Stimulated activated naive CD4-positive, alpha-beta T cell treated with Interleukin-2 at 50 U/mL for 16 hours (primary cell): Measurements from ENCODE around the gene TTC28.
"Not testable (repeated sequence)": the region's sequence is repeated elsewhere in the genome, so short reads cannot be mapped to it uniquely, and the experiment has no call there.

Experiments
- DNase-seq: peaks from one replicate; lab custom pipeline; 2025; lab: John Stamatoyannopoulos, UW

Gene TTC28

DNA sequence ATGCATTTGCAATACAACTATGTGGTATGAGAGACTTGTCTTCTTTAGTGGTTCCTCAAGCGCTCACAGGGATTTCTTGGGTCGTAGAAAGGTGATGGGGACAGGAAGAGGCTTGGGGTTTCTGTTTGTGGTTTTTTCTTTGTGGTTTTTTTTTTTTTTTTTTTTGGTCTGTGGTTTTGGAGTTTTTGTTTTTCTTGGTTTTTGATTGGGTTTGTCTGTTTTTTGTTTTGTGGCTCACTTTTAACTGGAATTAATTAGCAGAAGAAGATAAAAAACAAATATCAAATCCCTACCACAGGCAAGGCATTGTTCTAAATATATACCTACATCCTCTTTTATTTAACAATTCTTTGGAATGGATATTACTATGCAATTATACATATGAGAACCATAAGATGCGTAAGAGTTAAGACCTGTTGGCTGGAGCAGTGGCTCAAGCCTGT, 5.5 kb downstream of the TTC28 start:
- DNase-seq: no peak

DNA sequence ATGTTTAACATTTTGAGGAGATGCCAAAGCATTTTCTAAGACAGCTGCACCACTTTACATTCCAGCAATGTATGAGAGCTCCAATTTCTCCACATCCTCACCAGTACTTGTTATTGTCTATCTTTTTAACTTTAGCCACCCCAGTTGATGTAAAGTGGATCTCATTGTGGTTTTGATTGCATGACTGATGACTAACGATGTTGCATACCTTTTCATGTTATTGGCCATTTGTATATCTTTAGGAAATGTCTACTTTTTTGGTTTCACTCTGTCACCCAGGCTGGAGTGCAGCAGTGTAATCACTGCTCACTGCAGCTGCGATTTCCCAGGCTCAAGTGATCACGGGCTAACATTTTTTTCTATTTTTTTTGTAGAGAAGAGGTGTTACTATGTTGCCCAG, 8.9 kb downstream of the TTC28 start:
- no peak for DNase-seq

GRCh38 chr22:28670161-28670560, 9.5 kb downstream of the TTC28 start:
- no peak for DNase-seq

- no peak for DNase-seq
Measured at GRCh38 chr22:28669387-28669786, 10.3 kb downstream of the TTC28 start.

DNA sequence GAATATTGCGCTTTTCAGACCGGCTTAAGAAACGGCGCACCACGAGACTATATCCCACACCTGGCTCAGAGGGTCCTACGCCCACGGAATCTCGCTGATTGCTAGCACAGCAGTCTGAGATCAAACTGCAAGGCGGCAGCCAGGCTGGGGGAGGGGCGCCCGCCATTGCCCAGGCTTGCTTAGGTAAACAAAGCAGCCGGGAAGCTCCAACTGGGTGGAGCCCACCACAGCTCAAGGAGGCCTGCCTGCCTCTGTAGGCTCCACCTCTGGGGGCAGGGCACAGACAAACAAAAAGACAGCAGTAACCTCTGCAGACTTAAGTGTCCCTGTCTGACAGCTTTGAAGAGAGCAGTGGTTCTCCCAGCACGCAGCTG, 16.1 kb downstream of the TTC28 start:
- DNase-seq: not testable (repeated sequence)

- DNase-seq: no peak
Measured at GRCh38 chr22:28658448-28658847, 21.2 kb downstream of the TTC28 start.

GRCh38 chr22:28656181-28656580, 23.5 kb downstream of the TTC28 start:
- DNase-seq: no peak

GRCh38 chr22:28650463-28650862, 29.2 kb downstream of the TTC28 start:
- DNase-seq: no peak

DNA sequence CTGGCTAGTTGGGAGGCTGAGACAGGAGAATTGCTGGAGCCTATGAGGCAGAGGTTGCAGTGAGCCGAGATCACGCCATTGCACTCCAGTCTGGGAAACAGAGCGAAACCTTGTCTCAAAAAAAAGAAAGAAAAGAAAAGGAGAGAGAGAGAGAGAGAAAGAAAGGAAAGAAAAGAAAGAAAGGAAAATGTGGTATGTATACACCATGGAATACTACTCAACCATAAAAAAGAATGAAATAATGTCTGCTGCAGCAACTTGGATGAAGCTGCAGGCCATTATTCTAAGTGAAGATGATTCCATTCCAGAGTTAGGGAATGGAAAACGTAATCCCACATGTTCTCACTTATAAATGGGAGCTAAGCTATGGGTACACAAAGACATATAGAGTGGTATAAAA, 30.8 kb downstream of the TTC28 start:
- DNase-seq: no peak

GRCh38 chr22:28647216-28647615, 32.4 kb downstream of the TTC28 start:
- no peak for DNase-seq

DNA sequence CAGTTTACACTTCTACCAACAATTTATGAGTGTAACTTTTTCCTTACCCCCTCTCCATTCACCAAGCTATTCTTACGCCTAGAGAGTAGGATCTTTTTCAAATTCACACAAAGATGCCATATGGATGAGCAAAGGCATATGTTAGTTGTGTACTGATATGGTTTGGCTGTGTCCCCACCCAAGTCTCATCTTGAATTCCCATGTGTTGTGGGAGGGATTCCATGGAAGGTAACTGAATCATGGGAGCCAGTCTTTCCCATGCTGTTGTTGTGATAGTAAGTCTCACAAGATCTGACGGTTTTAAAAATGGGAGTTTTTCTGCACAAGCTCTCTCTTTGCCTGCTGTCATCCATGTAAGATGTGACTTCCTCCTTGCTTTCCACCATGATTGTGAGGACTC, 40.3 kb downstream of the TTC28 start:
- DNase-seq: no peak

GRCh38 chr22:28637225-28637624, 42.4 kb downstream of the TTC28 start:
- no peak for DNase-seq

DNA sequence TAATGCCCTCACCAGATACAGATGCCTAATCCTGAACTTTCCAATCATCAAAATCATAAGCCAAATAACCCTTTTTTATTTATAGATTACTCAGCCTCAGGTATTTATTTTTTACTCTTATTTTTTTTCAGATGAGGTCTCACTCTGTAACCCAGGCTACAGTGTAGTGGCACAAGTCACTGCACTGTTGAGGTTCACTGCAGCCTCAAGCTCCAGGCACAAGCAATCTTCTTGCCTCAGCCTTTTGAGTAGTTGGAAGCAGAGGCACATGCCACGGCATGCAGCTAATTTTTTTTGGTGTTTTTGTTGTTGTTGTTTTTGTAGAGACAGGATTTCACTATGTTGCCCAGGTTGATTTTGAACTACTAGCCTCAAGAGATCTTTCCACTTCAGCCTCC, 49.5 kb downstream of the TTC28 start:
- DNase-seq: no peak

DNA sequence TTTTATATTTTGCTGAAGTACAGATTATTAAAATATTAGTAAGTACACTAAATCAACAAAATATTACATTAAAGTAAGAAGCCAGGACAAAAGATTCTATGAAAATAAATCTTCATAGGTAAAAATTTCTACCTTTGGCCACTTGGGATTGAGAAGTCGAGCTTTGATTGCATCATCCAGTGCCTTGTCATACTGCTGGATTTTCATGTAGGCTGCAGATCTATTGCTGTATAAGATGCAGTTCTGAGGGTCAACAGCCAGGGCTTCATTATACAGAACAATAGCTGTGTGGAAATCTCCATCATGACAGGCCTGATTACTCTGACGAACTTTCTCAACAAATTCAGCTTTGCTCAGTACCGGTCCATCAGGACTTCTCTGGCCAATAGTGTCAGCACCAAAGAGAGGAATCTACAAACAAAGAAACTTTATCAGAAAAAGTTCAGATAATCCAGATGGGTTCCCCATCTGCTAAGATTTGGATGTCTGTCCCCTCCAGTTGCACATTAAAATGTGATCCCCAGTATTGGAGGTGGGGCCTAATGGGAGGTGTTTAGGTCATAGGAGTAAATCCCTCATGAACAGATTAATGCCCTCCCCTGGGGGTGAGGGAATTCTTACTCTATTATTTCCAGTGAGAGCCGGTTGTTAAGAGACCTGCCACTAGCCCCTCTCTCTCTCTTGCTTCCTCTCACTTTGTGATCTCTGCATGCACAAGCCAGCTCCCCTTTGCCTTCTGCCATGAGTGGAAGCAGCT, 50.0 kb downstream of the TTC28 start:
- no peak for DNase-seq

- DNase-seq: no peak
Measured at GRCh38 chr22:28628766-28629165, 50.9 kb downstream of the TTC28 start.

DNA sequence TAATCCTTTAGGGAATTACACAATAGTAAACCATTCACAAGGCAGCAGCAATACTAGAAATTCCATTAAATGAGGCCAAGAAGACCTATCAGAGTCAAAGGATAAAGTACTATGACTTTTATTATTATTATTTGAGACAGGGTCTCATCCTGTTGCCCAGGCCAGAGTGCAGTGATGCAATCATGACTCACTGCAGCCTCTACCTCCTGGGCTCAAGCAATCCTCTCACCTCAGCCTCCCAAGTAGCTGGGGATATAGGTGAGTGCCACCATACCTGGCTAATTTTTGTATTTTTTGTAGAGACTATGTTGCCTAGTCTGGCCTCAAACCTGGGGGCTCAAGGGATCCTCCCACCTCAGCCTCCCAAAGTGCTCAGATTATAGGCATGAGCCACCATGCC, 51.8 kb downstream of the TTC28 start:
- DNase-seq: no peak

DNA sequence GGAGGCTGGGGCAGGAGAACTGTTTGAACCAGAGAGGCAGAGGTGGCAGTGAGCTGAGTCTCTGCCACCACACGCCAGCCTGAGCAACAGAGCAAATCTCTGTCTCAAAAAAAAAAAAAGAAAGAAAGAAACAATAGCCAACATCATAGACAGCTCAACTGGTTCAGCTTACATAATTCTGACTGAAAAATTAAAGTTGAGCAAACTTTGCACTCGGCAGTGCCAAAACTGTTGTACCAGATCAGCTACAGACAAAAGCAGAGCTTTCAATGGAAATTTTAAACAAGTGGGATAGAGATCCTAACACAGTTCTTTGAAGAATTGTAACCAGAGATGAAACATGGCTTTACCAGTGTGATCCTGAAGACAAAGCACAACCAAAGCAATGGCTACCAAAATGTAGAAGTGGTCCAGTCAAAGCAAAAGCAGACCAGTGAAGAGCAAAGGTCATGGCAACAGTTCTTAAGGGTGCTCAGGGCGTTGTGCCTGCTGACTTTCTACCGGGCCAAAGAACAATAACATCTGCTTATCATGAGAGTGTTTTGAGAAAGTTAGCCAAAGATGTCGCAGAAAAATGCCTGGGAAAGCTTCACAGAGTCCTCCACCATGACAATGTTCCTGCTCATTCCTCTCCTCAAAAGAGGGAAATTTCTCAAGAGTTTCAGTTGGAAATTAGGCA, 59.3 kb downstream of the TTC28 start:
- DNase-seq: no peak

- DNase-seq: no peak
Measured at GRCh38 chr22:28619236-28619635, 60.4 kb downstream of the TTC28 start.

GRCh38 chr22:28615423-28615822, 64.2 kb downstream of the TTC28 start:
- DNase-seq: not testable (repeated sequence)

GRCh38 chr22:28609921-28610320, 69.7 kb downstream of the TTC28 start:
- DNase-seq: no peak

GRCh38 chr22:28608546-28608945, 71.1 kb downstream of the TTC28 start:
- no peak for DNase-seq

DNA sequence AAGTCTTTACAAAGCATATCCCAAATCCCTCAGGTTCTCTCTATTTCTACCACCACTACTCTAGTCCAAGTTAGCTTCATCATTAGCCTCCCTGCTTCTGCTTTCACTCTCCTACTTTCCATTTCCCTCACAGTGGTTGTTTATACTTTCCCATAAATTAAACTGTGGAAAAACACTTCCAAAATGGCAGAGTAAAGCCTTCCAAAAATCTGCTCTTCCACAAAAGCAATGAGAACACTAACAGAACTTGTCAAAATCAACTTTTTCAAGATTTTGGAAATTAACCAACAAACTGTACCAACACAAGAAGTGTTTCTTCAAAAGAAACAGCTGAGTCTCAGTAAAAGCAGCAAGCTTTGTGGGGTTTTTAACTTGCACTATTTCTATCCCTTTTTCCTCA, 71.8 kb downstream of the TTC28 start:
- no peak for DNase-seq

GRCh38 chr22:28604966-28605761, 74.5 kb downstream of the TTC28 start:
- DNase-seq: no peak
